Measurements from ENCODE around the gene MBNL3. TPM values are rescaled to one million over a fixed set of nuclear protein-coding genes. Genes with fewer than 3 reads are reported as not detected.
A peak's percentile ranks its signal among the peaks of the same experiment; 100 is the strongest.

Gene MBNL3
- total RNA-seq, 1 experiment from 2014 or later: 4.0 TPM

- Mint-ChIP-seq H3K4me3 (no peak overlapping the region), H3K27ac (no peak overlapping the region), H3K27me3 (ENCODE audit: low read depth) (no peaks in the 10 kb centered on the region; the same call in 1 of the 2 replicates), H3K9me3 (no peaks in the 10 kb centered on the region), H3K36me3 (no peaks in the 10 kb centered on the region), H3K4me1 (no peaks in the 10 kb centered on the region)
- ChIA-PET POLR2A (no interaction called here), CTCF (interaction anchor here (0.8 to 1.8 kb wide), 5 partner anchors 9 to 171 kb away, joined by 3 to 10 read pairs (median 5); no protein-coding TSS in a partner anchor)
- TF ChIP-seq GABPB1 (CRISPR knock-in tag; IDR thresholded peaks at IDR 0.05) (no peak), TEAD1 (CRISPR knock-in tag; IDR thresholded peaks at IDR 0.05) (no peak), STAT6 (CRISPR knock-in tag; conservative IDR thresholded peaks at IDR 0.05; ENCODE audit: low read depth) (no peak), NR1H2 (CRISPR knock-in tag; IDR thresholded peaks at IDR 0.05) (no peak), ZNF416 (CRISPR knock-in tag; IDR thresholded peaks at IDR 0.05) (no peak), CTCF (IDR thresholded peaks at IDR 0.05) (peak; percentile 55)
- DNase-seq (ENCODE audit: low spot score) (peak; percentile 30), ATAC-seq (no peak)
Observed at GRCh38 chrX:132463411-132463810, 25.4 kb downstream of the MBNL3 start.

- TF ChIP-seq NR2C2 (CRISPR knock-in tag; IDR thresholded peaks at IDR 0.05) (no peak), ZNF671 (CRISPR knock-in tag; IDR thresholded peaks at IDR 0.05) (no peak), PREB (CRISPR knock-in tag; IDR thresholded peaks at IDR 0.05; ENCODE audit: borderline replicate concordance) (no peak), ZNF263 (CRISPR knock-in tag; IDR thresholded peaks at IDR 0.05; ENCODE audit: low read depth) (no peak), USF1 (CRISPR knock-in tag; IDR thresholded peaks at IDR 0.05) (no peak), CREM (CRISPR knock-in tag; IDR thresholded peaks at IDR 0.05) (no peak), USF2 (CRISPR knock-in tag; IDR thresholded peaks at IDR 0.05) (no peak), SOX15 (CRISPR knock-in tag; IDR thresholded peaks at IDR 0.05) (no peak), PRDM15 (CRISPR knock-in tag; IDR thresholded peaks at IDR 0.05) (no peak)
- Mint-ChIP-seq H3K9me3 (no peaks in the 10 kb centered on the region), H3K27ac (no peak overlapping the region), H3K36me3 (no peaks in the 10 kb centered on the region), H3K27me3 (ENCODE audit: low read depth) (no peaks in the 10 kb centered on the region; the same call in 1 of the 2 replicates), H3K4me1 (no peaks in the 10 kb centered on the region), H3K4me3 (no peak overlapping the region)
- ATAC-seq (no peak), DNase-seq (ENCODE audit: low spot score) (no peak)
- ChIA-PET POLR2A (no interaction called here), CTCF (interaction anchor here (1.8 kb wide), 1 partner anchor 49 kb away, joined by 10 read pairs; no protein-coding TSS in a partner anchor)
Observed at GRCh38 chrX:132461886-132462285, 27.0 kb downstream of the MBNL3 start.
